ENCODE measurements around the gene TM2D1. TPM values are rescaled to one million over a fixed set of nuclear protein-coding genes. Genes with fewer than 3 reads are reported as not detected.
"Not testable (repeated sequence)": the region's sequence is repeated elsewhere in the genome, so short reads cannot be mapped to it uniquely, and the experiment has no call there.

TM2D1 gene
- total RNA-seq, 1 donor from 2014 or later = 19.3 TPM

GRCh38 chr1:61740751-61741700 is 16.1 kb upstream of the TM2D1 start:
- Mint-ChIP-seq H3K27ac (ENCODE audit: unreplicated experiment) (no peak overlapping the region), H3K36me3 (ENCODE audit: low read depth) (no peaks in the 10 kb centered on the region), H3K9me3 (no peaks in the 10 kb centered on the region), H3K4me3 (peak overlapping the region; percentile 90), H3K4me1 (peaks cover 14% of the 10 kb centered on the region), H3K27me3 (ENCODE audit: low read depth) (peaks cover 2% of the 10 kb centered on the region)
- no peak for DNase-seq (ENCODE audit: low read depth, low spot score)
- no peak for TF ChIP-seq CTCF (conservative IDR thresholded peaks at IDR 0.05)

GRCh38 chr1:61732726-61733125 is 7.8 kb upstream of the TM2D1 start:
- H3K4me1 Mint-ChIP-seq = no peaks in the 10 kb centered on the region
- H3K27me3 Mint-ChIP-seq (ENCODE audit: low read depth) = no peaks in the 10 kb centered on the region
- TF ChIP-seq CTCF (conservative IDR thresholded peaks at IDR 0.05) = no peak
- no peak for DNase-seq (ENCODE audit: low read depth, low spot score)
- no peak overlapping the region for H3K27ac Mint-ChIP-seq (ENCODE audit: unreplicated experiment)
- no peak overlapping the region for H3K4me3 Mint-ChIP-seq
- H3K36me3 Mint-ChIP-seq (ENCODE audit: low read depth) = no peaks in the 10 kb centered on the region
- H3K9me3 Mint-ChIP-seq = peaks cover 2% of the 10 kb centered on the region

GRCh38 chr1:61730679-61731078 is 5.7 kb upstream of the TM2D1 start:
- not testable (repeated sequence) for H3K27ac Mint-ChIP-seq (ENCODE audit: unreplicated experiment); H3K27me3 Mint-ChIP-seq (ENCODE audit: low read depth); H3K36me3 Mint-ChIP-seq (ENCODE audit: low read depth)

GRCh38 chr1:61727544-61727943 is 2.6 kb upstream of the TM2D1 start:
- TF ChIP-seq CTCF (conservative IDR thresholded peaks at IDR 0.05) = no peak
- H3K4me3 Mint-ChIP-seq = peak overlapping the region; percentile 70
- no peak overlapping the region for H3K27ac Mint-ChIP-seq (ENCODE audit: unreplicated experiment)
- DNase-seq (ENCODE audit: low read depth, low spot score) = no peak
- no peaks in the 10 kb centered on the region for H3K36me3 Mint-ChIP-seq (ENCODE audit: low read depth)
- peaks cover 16% of the 10 kb centered on the region for H3K4me1 Mint-ChIP-seq
- H3K9me3 Mint-ChIP-seq = peaks cover 2% of the 10 kb centered on the region
- H3K27me3 Mint-ChIP-seq (ENCODE audit: low read depth) = no peaks in the 10 kb centered on the region

More at GRCh38 chr1:61730679-61731078, 5.7 kb upstream of the TM2D1 start:
- not testable (repeated sequence) for H3K4me3 Mint-ChIP-seq; DNase-seq (ENCODE audit: low read depth, low spot score); H3K9me3 Mint-ChIP-seq; H3K4me1 Mint-ChIP-seq

- no peak for TF ChIP-seq CTCF (conservative IDR thresholded peaks at IDR 0.05)
- H3K4me1 Mint-ChIP-seq = peaks cover 16% of the 10 kb centered on the region
- no peaks in the 10 kb centered on the region for H3K36me3 Mint-ChIP-seq (ENCODE audit: low read depth)
- peak overlapping the region; percentile 93 for H3K27ac Mint-ChIP-seq (ENCODE audit: unreplicated experiment)
- H3K4me3 Mint-ChIP-seq = peak overlapping the region; percentile 93
- no peak for DNase-seq (ENCODE audit: low read depth, low spot score)
- no peaks in the 10 kb centered on the region for H3K9me3 Mint-ChIP-seq
- no peaks in the 10 kb centered on the region for H3K27me3 Mint-ChIP-seq (ENCODE audit: low read depth)
These were observed 482 bp downstream of the TM2D1 start for GRCh38 chr1:61724506-61724812.

- not testable (repeated sequence) for H3K9me3 Mint-ChIP-seq; H3K36me3 Mint-ChIP-seq (ENCODE audit: low read depth); H3K27me3 Mint-ChIP-seq (ENCODE audit: low read depth); H3K27ac Mint-ChIP-seq (ENCODE audit: unreplicated experiment); DNase-seq (ENCODE audit: low read depth, low spot score); H3K4me1 Mint-ChIP-seq
- H3K4me3 Mint-ChIP-seq = peak overlapping the region; percentile 23
These were observed 5.8 kb downstream of the TM2D1 start for GRCh38 chr1:61718996-61719663.

Measured in neural crest cell (in vitro differentiated cells).